Astrocyte (in vitro differentiated cells and primary cell): ENCODE data around the gene PADI2.

ENCODE experiments used
- EZH2 ChIP-seq: IDR thresholded peaks from 2 replicates; pipeline ENCODE4 v1.6.1; 2012; ENCODE audit warnings: mild to moderate bottlenecking, low read length, inconsistent platforms; ENCODE audit not compliant: insufficient read depth
- TF ChIP-seq, protein P1 (sequence below): IDR thresholded peaks from 2 replicates; pipeline ENCODE4 v1.5.1; 2011; ENCODE audit warnings: low read depth, mild to moderate bottlenecking, inconsistent platforms, low read length, moderate library complexity; ENCODE audit not compliant: insufficient read depth

DNA sequence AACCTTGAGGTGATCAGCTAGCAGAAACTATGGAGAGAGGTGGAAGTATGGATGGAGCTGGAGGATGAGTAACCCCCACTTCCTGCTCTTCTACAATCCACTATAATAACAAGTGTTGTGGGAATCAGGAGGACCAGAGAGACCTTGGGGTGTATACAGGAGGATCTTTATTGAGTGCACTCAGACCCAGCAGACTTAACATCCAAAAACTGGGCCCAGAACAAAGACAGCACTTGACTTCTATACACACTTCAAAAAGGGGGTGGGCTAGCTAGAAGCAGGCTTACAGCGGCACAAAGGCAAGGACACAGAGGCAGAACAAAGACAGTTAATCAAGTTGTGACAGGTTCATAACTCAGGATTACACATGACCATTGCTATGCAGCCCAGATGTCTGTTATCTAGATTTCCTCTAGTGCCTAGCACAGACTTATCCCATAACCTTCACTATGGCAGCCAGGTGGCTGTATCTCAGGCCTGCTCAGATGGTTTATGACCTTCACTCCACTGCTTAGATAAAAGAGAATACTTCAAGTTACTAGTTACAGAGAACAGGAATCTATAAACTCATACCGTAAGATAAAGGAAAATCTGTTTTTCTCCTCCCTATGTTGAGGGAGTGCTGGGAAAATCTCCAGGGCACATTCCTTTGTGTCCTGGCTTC, 36.1 kb upstream of the PADI2 start:
- TF ChIP-seq, protein P1, sequence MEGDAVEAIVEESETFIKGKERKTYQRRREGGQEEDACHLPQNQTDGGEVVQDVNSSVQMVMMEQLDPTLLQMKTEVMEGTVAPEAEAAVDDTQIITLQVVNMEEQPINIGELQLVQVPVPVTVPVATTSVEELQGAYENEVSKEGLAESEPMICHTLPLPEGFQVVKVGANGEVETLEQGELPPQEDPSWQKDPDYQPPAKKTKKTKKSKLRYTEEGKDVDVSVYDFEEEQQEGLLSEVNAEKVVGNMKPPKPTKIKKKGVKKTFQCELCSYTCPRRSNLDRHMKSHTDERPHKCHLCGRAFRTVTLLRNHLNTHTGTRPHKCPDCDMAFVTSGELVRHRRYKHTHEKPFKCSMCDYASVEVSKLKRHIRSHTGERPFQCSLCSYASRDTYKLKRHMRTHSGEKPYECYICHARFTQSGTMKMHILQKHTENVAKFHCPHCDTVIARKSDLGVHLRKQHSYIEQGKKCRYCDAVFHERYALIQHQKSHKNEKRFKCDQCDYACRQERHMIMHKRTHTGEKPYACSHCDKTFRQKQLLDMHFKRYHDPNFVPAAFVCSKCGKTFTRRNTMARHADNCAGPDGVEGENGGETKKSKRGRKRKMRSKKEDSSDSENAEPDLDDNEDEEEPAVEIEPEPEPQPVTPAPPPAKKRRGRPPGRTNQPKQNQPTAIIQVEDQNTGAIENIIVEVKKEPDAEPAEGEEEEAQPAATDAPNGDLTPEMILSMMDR, result no peak
- TF ChIP-seq EZH2, result no peak
